HUES64 (cell line): Measurements from ENCODE around the gene DAG1.

Source experiments
- H3K27ac ChIP-seq: 2 replicates; pipeline ENCODE4 v1.7.0; 2013; ENCODE audit warnings: low read depth, low read length, inconsistent platforms
- H3K27me3 ChIP-seq: 2 replicates; pipeline ENCODE4 v1.6.1; 2013; ENCODE audit warnings: mild to moderate bottlenecking, low read length; ENCODE audit not compliant: insufficient read depth
- H3K36me3 ChIP-seq: 2 replicates; pipeline ENCODE4 v1.6.1; 2013; ENCODE audit warnings: mild to moderate bottlenecking, low read length; ENCODE audit not compliant: insufficient read depth
- H3K4me1 ChIP-seq: 2 replicates; pipeline ENCODE4 v1.6.1; 2013; ENCODE audit warnings: mild to moderate bottlenecking, low read length, moderate library complexity; ENCODE audit not compliant: insufficient read depth
- H3K4me3 ChIP-seq: 2 replicates; pipeline ENCODE4 v1.5.1; 2013; ENCODE audit warnings: mild to moderate bottlenecking, low read length, moderate library complexity
- H3K9ac ChIP-seq: 2 replicates; pipeline ENCODE4 v1.6.1; 2013; ENCODE audit warnings: mild to moderate bottlenecking, low read depth, low read length
- H3K9me3 ChIP-seq: 2 replicates; pipeline ENCODE4 v1.6.1; 2013; ENCODE audit warnings: low read depth, low read length; ENCODE audit not compliant: insufficient read depth
- WGBS: fragments of 150-250, 120-280 bp; methylation state at CpG from one replicate; pipeline ENCODE4 v1.1.7; 2013; ENCODE audit warnings: missing lambda C conversion rate; 5-methylcytosine and 5-hydroxymethylcytosine counted together

The DAG1 gene

GRCh38 chr3:49556500-49557275 is 86.6 kb downstream of the DAG1 start:
- 87% methylated on average over 3 of the region's 3 CpGs for WGBS
- peaks cover 18% of the 10 kb centered on the region for H3K27me3 ChIP-seq

GRCh38 chr3:49563040-49563578 is 93.0 kb downstream of the DAG1 start:
- no peak overlapping the region for H3K27ac ChIP-seq
- no peaks in the 10 kb centered on the region for H3K9me3 ChIP-seq
- no peak overlapping the region for H3K4me3 ChIP-seq
- WGBS: 72% methylated on average over 4 of the region's 4 CpGs
- no peak overlapping the region for H3K9ac ChIP-seq
- no peaks in the 10 kb centered on the region for H3K4me1 ChIP-seq
- H3K36me3 ChIP-seq: no peaks in the 10 kb centered on the region
- no peaks in the 10 kb centered on the region for H3K27me3 ChIP-seq

More at GRCh38 chr3:49556500-49557275, 86.6 kb downstream of the DAG1 start:
- Histone ChIP-seq H3K4me1 (peaks cover 7% of the 10 kb centered on the region; the same call in 1 of the 2 replicates), H3K27ac (no peak overlapping the region), H3K9me3 (no peaks in the 10 kb centered on the region), H3K4me3 (no peak overlapping the region), H3K36me3 (no peaks in the 10 kb centered on the region), H3K9ac (no peak overlapping the region)

GRCh38 chr3:49563766-49564165 is 93.7 kb downstream of the DAG1 start:
- Histone ChIP-seq H3K36me3 (no peaks in the 10 kb centered on the region), H3K9me3 (no peaks in the 10 kb centered on the region), H3K4me3 (no peak overlapping the region), H3K27ac (no peak overlapping the region), H3K4me1 (no peaks in the 10 kb centered on the region), H3K27me3 (no peaks in the 10 kb centered on the region), H3K9ac (no peak overlapping the region)
- 95% methylated on average over 4 of the region's 4 CpGs for WGBS

GRCh38 chr3:49566312-49566711 is 96.2 kb downstream of the DAG1 start:
- no peak overlapping the region for H3K4me3 ChIP-seq
- no peaks in the 10 kb centered on the region for H3K9me3 ChIP-seq
- no peaks in the 10 kb centered on the region for H3K36me3 ChIP-seq
- no peak overlapping the region for H3K9ac ChIP-seq
- WGBS: 88% methylated on average over 2 of the region's 2 CpGs
- no peak overlapping the region for H3K27ac ChIP-seq
- H3K4me1 ChIP-seq: peaks cover 9% of the 10 kb centered on the region
- H3K27me3 ChIP-seq: no peaks in the 10 kb centered on the region

- WGBS: 43% methylated on average over 2 of the region's 2 CpGs
- H3K27ac ChIP-seq: no peak overlapping the region
- no peaks in the 10 kb centered on the region for H3K9me3 ChIP-seq
- H3K9ac ChIP-seq: no peak overlapping the region
- no peaks in the 10 kb centered on the region for H3K27me3 ChIP-seq
- H3K4me1 ChIP-seq: peaks cover 9% of the 10 kb centered on the region
- no peak overlapping the region for H3K4me3 ChIP-seq
- no peaks in the 10 kb centered on the region for H3K36me3 ChIP-seq
Measured at GRCh38 chr3:49567406-49567805, 97.3 kb downstream of the DAG1 start.

GRCh38 chr3:49568965-49569364 is 98.9 kb downstream of the DAG1 start:
- H3K27ac ChIP-seq: no peak overlapping the region
- H3K27me3 ChIP-seq: no peaks in the 10 kb centered on the region
- H3K36me3 ChIP-seq: no peaks in the 10 kb centered on the region
- H3K9me3 ChIP-seq: no peaks in the 10 kb centered on the region
- no peak overlapping the region for H3K4me3 ChIP-seq
- H3K9ac ChIP-seq: no peak overlapping the region
- peaks cover 9% of the 10 kb centered on the region for H3K4me1 ChIP-seq

- Histone ChIP-seq H3K36me3 (no peaks in the 10 kb centered on the region), H3K27me3 (no peaks in the 10 kb centered on the region), H3K4me3 (no peak overlapping the region), H3K27ac (no peak overlapping the region), H3K9me3 (no peaks in the 10 kb centered on the region), H3K4me1 (peaks cover 9% of the 10 kb centered on the region), H3K9ac (no peak overlapping the region)
- WGBS: 67% methylated on average over 6 of the region's 6 CpGs
Measured at GRCh38 chr3:49570028-49570654, 100.1 kb downstream of the DAG1 start.

- Histone ChIP-seq H3K9me3 (no peaks in the 10 kb centered on the region), H3K9ac (no peak overlapping the region), H3K36me3 (no peaks in the 10 kb centered on the region), H3K27me3 (no peaks in the 10 kb centered on the region), H3K4me1 (no peaks in the 10 kb centered on the region), H3K4me3 (no peak overlapping the region), H3K27ac (no peak overlapping the region)
Measured at GRCh38 chr3:49582177-49582576, 112.1 kb downstream of the DAG1 start.
